HFF-Myc (cell line): ENCODE results near the gene MYO16.

Experiments used
- DNase-seq: peaks from one replicate; pipeline ENCODE4 v3.0.0-alpha.2; 2011; ENCODE audit warnings: low read depth; ENCODE audit errors: extremely low read depth
- H3K4me3 ChIP-seq: replicated peaks from 2 replicates; pipeline ENCODE4 v1.5.1; 2011; ENCODE audit warnings: low read depth, mild to moderate bottlenecking, control low read depth, low read length
- CTCF ChIP-seq: IDR thresholded peaks from 2 replicates; pipeline ENCODE4 v1.5.1; 2012; ENCODE audit warnings: mild to moderate bottlenecking, low read depth, low read length, control low read depth; ENCODE audit errors: missing control alignments

MYO16 gene

GRCh38 chr13:109151255-109151654 lies 521.8 kb downstream of the MYO16 start:
- no peak overlapping the region for H3K4me3 ChIP-seq
- DNase-seq = no peak
- TF ChIP-seq CTCF = no peak

GRCh38 chr13:109151696-109152095 lies 522.3 kb downstream of the MYO16 start:
- no peak for TF ChIP-seq CTCF
- no peak overlapping the region for H3K4me3 ChIP-seq
- no peak for DNase-seq

- H3K4me3 ChIP-seq = no peak overlapping the region
- no peak for DNase-seq
- TF ChIP-seq CTCF = no peak
Measured at GRCh38 chr13:109152311-109152820, 523.0 kb downstream of the MYO16 start.

- TF ChIP-seq CTCF = no peak
- no peak overlapping the region for H3K4me3 ChIP-seq
- no peak for DNase-seq
Measured at GRCh38 chr13:109152941-109153340, 523.5 kb downstream of the MYO16 start.

- TF ChIP-seq CTCF = no peak
- no peak overlapping the region for H3K4me3 ChIP-seq
- DNase-seq = no peak
Measured at GRCh38 chr13:109154146-109154545, 524.7 kb downstream of the MYO16 start.

GRCh38 chr13:109154546-109154945 lies 525.1 kb downstream of the MYO16 start:
- TF ChIP-seq CTCF = no peak
- H3K4me3 ChIP-seq = no peak overlapping the region
- DNase-seq = no peak

GRCh38 chr13:109154966-109155761 lies 525.8 kb downstream of the MYO16 start:
- no peak overlapping the region for H3K4me3 ChIP-seq
- no peak for TF ChIP-seq CTCF
- DNase-seq = no peak
